HG03442 (cell line): ENCODE data around the gene FGF1.

Source experiments
- ATAC-seq: cut with Tn5 transposase; IDR thresholded peaks from one replicate; pipeline ENCODE4 v1.9.1; 2021; ENCODE audit warnings: mild to moderate bottlenecking, moderate library complexity; ENCODE audit not compliant: unreplicated experiment

The FGF1 gene

DNA sequence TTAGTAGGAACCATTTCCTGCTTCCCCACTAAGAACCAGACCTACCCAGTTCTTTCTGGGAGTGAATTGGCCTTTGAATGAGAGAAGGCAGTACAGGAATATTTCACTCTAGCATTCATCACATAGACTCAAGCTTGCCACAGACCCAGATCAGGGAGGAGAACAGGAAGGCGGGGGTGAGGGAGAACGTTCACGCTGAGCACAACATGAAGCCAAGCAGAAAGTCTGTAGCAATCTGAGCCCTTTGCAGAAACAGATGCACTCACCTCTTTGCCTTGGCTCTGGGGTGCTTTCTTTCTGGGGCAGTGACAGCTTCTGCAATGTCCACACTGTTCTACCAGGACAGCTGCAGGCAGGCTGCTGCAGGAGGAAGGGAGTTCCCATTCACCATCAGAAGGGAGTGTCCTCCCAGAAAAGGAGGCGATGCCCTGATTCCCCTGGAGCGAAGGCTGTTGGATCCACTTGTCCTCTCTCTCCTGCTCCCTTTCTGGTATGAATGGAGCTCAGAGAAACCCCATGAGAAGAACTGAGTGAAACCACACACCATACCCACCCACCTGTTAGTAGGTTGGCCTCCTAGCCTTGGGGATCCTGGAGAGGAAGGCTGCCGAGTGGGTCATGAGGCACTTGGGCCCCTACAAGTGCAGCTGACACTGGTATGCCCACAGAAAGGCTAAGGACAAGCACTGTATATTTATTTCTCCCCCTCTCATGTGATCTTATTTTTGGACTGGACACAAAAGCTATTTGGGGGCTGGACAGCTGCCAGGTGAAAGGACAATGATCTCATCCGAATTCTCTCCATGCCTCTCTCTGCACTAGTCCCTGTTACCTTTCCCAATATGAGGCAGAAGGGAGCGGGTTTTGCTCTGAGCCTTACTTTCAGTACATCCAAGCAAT, 11.7 kb upstream of the FGF1 start:
- no peak for ATAC-seq

DNA sequence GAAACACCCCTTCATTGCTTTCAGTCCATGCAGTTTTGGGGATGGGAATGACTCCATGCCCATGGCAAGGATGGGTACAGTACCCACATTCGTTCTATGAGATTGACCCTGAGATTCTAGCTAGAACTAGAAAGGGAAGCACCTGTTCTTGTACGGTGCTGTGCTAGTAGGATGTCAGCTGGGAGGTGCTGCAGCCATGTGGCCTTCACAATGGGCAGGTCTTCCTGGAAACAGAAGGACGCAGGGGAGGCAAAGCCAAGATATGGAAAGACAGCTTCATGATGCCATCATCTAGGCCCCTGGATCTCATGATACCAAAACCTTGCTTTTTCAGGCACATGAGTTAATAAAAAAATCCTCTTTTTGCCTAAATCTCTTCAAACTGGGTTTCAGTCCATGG, 10.5 kb upstream of the FGF1 start:
- no peak for ATAC-seq

DNA sequence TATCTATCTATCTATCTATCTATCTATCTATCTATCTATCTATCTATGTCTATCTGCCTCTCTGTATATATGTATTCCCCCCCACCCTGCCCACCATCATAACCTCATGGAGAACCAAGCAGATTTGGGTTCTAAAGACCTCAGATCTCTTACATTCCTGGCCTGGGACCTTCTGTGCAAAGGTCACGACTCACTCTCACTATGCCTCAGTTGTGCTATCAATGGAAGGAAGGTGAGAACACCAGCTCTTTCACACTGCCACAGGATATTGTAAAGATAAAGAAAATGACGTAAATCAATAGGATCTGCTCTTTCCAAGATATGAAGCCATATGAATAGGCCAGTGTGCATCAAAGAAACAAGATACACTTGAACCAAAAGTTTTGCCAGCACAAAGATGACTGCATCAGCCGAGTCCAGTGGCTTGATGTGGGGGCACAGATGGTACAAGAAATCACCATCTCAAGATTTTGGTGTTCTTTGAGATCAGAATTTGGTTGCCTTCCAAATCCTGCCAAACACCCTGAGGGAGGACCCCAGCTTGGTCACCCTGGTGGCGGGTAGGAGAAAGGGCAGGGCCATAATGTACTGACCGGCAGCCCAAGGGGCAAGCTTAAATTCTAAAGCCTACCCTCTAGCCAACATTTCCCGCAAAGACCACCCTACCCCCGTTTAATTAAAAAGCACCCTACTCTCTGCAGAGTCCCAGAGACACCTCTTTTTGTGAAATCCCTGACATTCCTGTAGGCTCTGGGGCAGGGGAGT, 8.4 kb upstream of the FGF1 start:
- no peak for ATAC-seq

DNA sequence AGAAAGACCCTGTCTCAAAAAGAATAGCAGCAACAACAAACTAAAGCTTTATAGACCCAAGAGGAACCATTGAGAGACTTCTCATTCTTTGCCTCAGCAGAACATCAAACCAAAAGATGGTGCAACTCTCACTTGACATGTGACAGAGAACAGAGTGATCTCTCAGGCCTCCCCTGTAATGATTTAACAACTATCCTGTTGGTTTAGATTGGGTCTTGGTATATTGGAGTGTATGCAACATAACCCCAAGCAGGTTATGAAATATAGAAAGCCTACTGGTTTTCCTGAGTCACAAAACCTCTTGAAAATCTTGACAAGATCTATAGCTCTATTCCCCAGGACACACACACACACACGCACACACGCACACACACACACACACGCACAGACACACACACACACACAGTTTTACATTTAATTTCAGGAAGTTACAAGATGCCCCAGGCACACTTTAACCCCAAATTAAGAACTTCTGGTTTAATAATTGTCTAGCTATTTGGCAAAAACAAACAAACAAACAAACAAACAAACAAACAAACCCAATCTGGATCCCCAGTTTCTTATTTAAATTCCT, 6.5 kb upstream of the FGF1 start:
- ATAC-seq, result no peak

DNA sequence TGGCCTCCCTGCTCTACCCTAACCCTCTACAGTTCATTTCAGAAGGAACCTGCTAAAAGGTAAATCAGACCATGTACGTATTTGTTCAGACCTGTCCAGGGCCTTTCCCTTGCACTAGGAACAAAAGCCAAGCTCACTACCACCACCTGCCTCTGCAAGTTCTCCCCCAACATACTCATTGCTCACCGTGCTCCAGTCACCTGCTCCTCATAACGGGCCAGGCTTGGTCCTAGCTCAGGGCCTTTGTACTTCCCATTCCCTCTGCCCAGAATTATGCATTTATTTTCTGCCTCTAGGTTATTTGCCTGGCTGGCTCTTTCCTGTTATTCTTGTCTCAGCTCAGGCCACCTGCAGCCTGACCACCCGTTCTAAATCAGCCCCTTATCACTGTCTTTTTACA, 4.8 kb upstream of the FGF1 start:
- no peak for ATAC-seq

DNA sequence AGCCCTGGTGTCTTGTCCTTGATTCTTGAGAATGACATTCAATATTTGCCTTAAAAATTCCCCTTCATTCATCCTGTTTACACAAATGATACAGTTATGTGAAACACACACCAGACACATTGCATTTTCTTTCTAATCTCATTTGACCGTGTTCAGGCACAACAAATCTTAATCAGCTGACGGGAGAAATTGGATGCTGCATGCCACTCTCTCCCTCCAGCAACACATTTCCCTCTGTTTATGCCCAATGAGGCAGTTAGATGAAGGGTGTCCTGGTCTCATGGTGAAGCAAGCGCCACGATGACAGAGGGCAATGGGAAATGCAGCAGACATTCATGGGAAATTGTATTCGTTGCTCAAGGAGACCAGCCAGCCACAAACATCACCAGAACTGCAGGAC, 3.2 kb upstream of the FGF1 start:
- ATAC-seq, result no peak

DNA sequence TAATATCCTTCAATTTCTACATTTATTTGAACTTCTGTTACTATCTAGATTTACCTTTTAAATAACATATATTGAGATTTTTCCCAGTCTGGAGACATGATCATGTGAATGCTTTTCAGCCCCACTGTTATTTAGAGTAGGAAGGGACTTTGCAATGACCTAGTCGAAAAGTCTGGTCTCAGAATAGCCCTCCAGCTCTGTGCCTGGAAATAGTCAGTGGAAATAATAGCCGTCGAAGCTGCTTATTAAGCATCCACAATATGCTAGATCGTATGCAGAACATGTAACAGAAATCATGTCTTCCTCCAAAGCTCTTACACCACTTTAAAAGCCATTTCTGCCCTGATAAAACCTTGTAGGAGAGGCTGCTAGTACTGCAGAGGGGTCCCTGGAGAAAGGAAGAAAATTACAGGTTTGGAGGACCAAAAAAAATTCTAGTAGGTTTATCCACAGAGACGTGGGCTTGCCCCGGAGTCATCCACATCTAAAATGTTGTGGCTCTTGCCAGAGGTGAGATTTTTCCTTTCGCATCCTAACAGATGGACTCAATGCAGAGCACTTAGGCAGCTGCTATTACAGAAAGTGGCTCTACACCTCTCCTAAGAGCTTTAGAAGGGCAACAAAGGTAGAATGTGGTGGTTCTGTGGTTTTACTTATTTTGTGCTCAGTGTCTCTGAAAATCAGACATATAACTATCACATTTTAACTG, 2.5 kb upstream of the FGF1 start:
- ATAC-seq, result no peak

DNA sequence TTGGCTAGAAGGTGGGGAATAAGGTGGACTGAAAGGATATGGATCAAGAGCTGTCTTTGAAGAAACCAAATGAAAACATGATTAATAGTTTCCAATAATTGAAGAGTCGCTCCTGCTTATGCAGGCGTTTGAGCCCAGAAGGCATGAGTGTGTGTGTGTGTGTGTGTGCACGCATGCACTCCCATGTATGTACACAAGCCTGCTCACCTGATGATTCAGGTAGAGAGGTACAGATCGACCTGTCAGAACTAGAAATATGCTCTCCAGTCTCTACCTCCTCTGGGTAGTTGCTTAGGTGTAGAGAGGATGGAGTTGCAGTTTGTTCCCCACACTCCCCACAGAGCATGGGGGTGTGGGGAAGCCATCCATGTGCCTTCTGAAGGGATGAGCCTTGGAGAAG, 1.1 kb upstream of the FGF1 start:
- ATAC-seq, result no peak

DNA sequence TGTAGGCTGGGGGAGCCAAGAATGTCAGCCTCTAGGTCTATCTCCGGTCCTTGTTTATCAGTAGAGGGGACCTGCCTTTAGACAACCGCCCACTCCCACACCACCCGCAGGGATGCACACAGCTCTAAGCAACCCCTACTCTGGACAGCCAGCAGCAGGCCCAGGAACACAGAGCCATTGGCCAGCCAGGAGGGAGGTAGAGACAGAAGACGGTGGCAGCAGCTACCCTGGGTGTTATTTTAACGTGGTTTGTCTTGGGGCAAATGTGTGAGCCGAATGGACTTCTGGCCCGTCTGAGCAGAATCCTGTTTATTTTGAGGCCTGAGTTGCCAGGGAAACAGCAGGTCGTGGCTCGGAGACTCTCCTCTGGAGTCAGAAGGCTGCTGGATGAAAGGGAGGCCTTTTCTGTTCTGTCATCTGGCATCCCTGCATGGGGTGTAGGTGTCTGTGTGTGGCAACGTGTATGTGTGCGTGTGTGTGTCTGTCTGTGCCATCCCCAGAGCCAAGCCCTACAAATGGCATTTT, 382 bp upstream of the FGF1 start:
- no peak for ATAC-seq

DNA sequence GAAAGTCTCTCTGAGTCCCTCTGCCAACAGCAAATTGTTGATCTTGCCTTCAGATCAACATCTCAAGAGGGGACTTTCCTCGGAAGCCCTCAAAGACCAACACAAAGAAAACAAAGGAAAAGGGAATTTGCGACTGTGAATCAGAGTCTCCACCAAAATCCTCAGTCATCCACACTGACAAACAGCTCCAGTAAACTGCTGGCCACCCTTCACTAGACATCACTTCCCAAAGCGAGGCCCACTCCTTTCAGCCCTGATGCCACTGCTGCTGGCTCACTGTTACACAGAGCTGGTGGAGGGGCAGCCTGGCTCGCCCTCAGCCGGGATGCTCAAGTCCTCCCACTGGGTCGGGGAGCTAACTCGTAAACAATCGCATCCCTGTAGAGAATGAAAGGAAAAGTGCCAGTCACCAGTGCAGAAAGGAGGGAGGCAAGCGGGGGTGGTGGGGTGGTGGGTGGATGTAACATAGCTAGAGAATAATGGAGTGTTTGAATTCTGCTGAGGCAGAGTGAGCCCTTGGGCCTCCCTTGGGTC, 1.3 kb downstream of the FGF1 start:
- ATAC-seq, result no peak

DNA sequence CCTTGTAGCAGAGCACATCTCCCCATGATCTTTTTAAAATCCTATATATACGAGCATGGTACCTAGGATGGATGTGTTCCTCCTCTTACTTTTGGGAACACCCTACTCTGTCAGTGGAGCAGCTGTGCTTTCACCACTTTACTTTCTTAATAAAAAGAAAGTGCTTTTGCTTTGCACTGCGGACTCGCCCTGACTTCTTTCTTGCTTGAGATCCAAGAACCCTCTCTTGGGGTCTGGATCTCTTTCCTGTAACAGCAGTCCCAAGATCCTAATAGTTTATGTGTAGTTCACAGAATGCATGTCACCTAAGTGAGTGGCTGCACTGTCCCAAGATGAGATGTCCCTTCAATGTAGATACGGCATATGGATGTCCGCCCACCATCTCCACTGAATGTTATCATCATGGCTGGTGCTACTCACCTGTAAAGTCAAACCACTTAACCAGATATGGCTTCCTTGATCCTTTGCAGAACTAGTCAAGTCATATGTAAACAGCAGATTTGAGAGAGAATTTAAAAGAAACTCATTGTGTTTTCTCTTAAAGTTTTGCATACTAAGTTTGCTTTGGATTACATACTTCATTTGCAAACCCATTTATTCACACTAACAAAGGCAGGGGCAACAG, 1.9 kb downstream of the FGF1 start:
- ATAC-seq, result no peak

DNA sequence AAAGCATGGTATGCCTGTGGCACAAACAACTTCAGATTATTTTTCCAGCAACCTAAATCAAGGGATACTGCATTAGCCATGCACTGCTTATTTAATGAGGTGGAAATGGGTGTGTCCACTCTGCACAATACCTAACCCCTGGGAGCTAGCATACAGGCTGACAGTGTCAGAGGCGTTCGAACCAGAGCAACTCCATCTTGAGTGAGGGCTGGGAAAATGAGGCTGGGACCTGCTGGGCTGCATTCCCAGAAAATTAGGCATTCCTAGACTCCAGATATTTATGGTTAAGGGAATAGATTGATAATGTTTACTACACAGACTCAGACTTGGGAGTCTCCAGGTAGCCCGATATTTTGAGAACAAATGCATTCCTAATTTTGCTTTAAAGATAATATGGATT, 2.8 kb downstream of the FGF1 start:
- ATAC-seq, result no peak

DNA sequence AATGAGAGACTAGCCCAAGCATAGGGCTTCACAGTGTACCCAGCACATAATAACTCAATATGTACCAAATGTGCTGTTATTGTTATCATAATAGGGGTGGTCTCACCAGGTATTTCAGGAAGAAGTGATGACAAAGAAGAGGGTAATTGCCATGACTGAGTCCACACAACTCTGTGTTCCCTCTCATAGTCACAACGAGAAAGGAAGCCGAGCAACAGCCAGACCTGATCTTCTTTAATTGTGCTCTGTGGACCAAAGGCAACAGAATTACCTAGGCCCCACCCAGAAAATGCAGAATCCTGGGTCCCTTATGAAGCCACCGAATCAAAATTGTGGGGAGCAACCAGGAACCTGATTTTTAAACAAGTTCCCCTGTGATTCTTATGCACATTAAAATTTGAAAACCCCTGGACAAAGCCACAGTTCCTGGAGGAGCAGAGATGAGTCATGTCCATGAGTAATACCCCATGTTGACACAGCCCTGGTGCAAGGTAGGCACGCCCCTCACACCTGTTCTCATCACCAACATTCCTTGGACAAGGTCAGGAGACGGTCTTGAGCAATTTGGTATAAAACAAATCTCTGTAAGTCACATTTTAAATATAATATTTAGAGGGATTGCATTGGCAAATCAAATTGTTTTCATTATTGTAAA, 5.2 kb downstream of the FGF1 start:
- ATAC-seq, result no peak

DNA sequence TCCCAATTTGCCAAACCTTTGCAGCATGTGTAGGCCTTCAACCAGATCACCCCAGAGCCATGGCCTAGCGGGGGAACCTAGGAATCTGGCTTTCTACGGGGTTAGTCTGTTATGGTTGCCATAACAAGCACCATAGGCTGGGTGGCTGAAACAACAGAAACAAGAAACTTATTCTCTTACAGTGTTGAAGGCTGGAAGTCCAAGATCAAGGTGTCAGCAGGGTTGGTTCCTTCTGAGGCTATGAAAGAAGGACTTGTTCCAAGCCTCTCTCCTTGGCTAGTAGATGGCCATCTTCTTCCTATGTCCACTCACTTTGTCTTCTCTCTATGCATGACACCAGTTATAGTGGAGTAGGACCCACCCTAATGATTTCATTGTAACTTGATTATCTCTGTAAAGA, 6.1 kb downstream of the FGF1 start:
- ATAC-seq, result no peak

DNA sequence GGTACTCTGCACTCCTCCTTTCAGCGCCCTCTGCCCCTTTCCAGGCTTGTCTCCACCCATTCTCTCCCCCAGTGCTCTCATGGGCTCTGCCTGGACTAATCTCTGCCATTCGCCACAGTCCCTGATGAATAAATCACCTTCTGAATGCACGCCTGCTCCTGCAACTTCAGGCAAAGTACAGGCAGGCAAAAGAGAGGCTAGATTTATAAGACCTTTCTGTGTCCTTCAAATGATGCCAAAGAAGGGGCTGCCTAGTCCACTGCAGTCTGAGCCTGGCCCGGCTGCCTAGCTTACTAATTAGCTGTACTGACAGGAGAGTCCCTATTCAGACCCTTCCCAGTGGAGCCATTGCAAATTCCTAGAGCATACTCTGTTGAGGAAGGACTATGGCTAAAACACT, 7.4 kb downstream of the FGF1 start:
- ATAC-seq, result no peak

DNA sequence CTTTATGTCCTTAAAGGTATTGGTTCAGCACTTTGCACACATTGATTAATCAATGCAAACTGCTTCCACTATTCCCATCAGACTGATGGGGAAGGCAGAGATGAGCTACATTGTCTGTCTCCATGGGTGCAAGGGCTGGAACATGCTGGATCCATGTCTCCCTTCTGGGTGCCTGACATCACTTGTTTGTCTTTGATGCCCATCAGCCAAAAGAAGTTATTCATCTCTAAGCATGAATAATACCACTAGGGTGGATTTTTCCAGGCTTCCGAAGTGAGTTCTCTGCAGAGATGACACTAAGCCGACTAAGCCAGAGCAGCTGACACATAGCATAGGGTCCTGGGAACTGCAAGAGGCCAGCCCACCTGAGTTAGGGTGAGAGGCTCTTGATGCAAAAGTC, 8.7 kb downstream of the FGF1 start:
- ATAC-seq, result no peak

DNA sequence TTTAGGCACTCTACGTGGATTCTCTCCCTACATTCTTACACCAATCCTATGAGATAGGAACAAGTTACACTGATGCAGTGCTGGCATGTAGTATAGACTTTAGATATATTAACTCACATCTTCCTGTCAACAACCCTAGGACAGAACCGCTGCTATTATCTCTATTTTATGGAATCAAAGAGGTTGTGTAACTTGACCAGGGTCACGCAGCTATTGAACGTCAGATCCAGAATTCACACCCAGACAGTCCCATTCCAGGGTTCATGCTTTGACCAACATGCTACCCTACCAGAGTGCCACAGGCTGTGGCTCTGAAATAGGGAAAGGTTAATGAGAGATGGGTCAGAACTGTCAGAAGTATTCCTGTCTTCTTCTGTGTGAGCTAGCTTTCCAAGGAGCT, 9.6 kb downstream of the FGF1 start:
- no peak for ATAC-seq

DNA sequence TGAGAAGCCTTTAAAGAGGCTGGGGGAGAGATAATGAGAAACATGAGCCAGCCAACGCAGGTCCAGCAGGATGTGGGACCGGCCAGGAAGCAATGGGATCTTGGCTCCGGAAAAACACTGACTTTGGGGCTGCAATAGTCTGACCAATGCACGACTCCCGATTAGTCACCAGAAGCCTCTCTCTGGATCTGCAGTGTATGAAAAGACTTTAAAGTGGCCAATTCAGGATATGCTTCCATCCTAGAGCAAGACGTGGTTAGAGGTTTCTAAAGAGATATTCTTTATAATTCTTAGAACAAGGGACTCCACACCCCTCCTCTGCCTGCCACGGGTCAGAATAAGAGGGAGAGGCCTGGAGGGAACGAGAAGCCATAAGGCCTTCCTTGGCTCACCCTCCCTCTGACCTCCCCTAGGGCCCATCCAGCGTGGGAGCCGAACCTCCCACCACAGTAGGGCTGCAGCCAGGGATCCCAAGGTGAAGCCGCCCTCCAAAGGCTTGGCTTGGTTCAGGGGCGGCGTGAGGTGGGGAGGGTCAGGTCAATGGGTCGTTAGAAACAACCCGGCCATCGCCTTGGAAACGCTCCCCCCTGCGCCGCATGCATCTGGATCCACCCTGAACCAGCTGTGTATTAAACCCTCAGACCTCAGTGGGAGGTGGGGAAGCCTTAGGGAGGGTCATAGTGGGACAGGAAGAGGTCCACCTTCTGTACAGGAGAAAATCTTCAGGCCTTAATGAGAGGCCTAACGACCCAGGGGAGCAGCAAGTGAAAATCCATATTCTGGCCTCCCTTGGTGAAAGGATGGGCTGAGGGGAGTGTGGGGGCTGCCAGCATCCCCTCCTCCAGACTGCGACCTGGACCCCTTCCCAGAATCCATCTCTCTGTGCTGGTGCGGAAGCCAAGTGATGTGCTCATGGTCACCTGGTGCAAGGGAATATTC, 11.1 kb downstream of the FGF1 start:
- no peak for ATAC-seq

DNA sequence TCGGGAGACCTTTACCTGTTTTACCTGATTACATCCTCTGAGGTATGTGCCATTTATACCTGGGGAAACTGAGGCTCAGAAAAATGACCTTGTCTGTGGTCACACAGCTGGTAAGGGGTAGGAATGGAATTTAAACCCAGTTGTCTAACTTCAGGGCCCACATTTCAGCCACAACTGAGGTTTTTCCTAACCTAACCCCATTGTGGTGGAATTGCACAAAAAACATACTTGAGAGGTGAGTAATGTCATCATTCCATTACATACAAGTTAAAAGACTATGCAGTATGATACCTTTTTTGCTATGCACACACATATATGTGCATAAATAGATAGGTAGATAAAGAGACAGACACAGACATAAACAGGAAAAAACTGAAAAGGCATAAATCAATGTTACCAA, 14.1 kb downstream of the FGF1 start:
- ATAC-seq, result no peak
